SK-N-MC (cell line): ENCODE measurements around the gene KIAA0513.

Experiments
- EZH2 ChIP-seq: fragments of 200-600 bp; sonication (generic); IDR thresholded peaks from one replicate; pipeline ENCODE4 v1.6.1; 2017; ENCODE audit warnings: antibody characterized with exemption
- FOXP2 ChIP-seq: optimal IDR thresholded peaks from 2 replicates; pipeline ENCODE3; 2011; ENCODE audit warnings: mild to moderate bottlenecking, moderate library complexity; ENCODE audit not compliant: insufficient read depth; ENCODE audit errors: extremely low read length, control extremely low read depth
- POLR2AphosphoS5 ChIP-seq: IDR thresholded peaks from 2 replicates; pipeline ENCODE4 v1.6.1; 2012; ENCODE audit warnings: mild to moderate bottlenecking, low read depth, low read length, borderline replicate concordance

DNA sequence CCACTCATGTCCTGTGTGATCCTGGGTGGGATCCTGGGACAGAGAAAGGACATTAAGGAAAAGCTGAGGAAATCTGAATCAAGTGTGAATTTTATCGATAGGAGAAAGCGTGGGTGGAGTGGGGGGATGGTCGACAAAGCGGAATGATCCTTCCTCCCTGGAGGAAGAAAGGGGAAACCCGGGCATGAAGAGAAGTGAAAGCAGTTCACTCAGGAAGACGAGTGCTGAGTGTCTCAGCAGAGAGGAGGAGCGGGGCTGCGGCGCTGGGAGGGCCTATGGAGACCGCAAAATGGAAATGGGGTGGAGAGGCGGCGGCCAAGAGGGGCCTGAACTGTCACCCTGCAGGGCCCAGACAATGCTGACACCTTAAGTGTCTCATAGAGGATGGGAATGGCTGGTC, 25.0 kb upstream of the KIAA0513 start:
- TF ChIP-seq FOXP2, result no peak
- no peak for TF ChIP-seq EZH2
- no peak for TF ChIP-seq POLR2AphosphoS5
